SK-N-MC (cell line): ENCODE results near the gene RNF31.

Source experiments
- EZH2 ChIP-seq: fragments of 200-600 bp; sonication (generic); IDR thresholded peaks from one replicate; pipeline ENCODE4 v1.6.1; 2017; ENCODE audit warnings: antibody characterized with exemption
- FOXP2 ChIP-seq: optimal IDR thresholded peaks from 2 replicates; pipeline ENCODE3; 2011; ENCODE audit warnings: mild to moderate bottlenecking, moderate library complexity; ENCODE audit not compliant: insufficient read depth; ENCODE audit errors: extremely low read length, control extremely low read depth
- POLR2AphosphoS5 ChIP-seq: IDR thresholded peaks from 2 replicates; pipeline ENCODE4 v1.6.1; 2012; ENCODE audit warnings: mild to moderate bottlenecking, low read depth, low read length, borderline replicate concordance

GRCh38 chr14:24185026-24185425 lies 37.7 kb downstream of the RNF31 start:
- TF ChIP-seq POLR2AphosphoS5 (no peak), EZH2 (no peak), FOXP2 (no peak)
